NOMO-1 treated with dmso at 0.1 percent for 144 hours (cell line): ENCODE results near the gene RIMS4.

ENCODE experiments used
- DNase-seq: peaks from one replicate; lab custom pipeline; 2025; ENCODE audit not compliant: unreplicated experiment; lab: John Stamatoyannopoulos, UW

The RIMS4 gene

DNA sequence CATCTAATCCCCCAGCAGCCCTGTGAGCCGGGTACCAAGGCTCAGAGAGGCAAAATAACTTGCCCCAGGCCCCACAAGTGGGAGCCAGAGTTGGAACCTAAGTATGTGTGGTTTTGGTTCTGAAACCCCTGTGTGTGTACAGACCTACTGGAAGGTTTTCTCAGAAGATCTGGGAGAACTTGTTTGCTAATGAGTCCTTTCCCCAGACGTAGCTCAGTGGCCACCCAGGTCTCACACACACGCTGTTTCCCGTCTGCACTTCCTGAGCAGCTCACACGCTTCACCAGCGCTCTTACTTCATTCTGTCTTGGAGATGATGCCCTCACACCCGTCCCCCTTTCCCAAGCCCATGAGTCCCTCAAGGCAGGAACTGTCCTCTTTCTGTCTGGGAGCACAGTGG, 87.0 kb downstream of the RIMS4 start:
- DNase-seq = no peak

GRCh38 chr20:44722990-44723389, 87.4 kb downstream of the RIMS4 start:
- DNase-seq = no peak

DNA sequence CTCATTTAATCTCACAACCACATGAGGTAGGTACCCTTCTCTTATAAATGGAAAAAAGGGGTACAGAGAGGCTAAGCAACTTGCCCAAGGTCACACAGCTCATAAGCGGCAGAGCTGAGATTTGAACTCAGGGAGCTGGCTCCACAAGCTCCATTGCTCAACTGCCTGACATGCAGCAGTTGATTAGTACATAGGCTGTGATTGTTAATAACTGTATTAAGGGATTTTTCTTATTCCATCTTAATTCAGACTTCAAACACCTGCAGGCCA, 88.6 kb downstream of the RIMS4 start:
- no peak for DNase-seq

DNA sequence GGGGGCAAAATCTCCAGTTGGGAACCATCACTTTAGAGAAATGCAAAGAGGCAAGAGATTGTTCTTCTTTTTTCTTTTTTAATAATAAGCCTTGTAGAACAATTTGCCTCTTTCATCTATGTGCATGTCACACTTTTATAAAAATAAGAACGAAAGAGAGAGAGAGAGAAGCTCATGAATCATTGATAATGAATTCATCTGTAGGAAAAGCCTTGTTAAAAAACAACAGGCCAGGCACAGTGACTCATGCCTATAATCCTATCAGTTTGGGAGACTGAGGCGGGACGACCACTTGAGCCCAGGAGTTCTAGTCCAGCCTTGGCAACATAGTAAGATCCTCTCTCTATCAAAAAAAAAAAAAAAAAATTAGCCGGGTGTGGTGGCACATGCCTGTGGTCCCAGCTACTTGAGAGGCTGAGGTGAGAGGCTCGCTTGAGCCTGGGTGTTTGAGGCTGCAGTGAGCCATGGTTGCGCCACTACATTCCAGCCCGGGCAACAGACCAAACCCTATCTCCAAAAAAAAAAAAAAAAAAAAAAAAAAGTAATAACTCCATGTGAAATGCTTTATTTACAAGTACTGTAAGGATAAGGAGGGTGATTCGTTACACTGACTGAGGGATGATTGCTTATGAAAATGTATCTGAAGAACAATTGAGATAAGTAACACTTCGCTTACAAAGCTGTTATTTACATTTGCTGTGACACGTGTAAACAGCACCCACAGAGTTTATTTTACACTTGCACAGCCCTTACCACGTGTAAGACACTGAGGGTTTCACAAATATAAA, 89.2 kb downstream of the RIMS4 start:
- no peak for DNase-seq

DNA sequence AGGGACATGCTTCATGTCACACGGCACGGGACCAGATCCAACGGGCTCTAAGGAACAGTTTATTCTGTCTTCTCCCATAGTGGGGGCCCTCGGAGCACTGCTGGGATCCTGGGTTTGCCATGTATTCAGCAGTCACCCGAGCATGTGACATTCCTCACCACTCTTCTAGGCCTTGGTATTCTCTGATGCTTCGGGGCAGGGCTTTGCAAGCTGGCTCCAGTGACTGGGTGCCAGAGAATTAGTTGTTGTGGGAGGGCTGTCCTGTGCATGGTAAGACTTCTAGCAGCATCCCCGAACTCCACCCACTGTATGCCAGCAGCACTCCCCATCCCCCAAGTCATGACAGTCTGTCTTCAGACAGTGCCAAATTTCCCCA, 89.7 kb downstream of the RIMS4 start:
- no peak for DNase-seq

DNA sequence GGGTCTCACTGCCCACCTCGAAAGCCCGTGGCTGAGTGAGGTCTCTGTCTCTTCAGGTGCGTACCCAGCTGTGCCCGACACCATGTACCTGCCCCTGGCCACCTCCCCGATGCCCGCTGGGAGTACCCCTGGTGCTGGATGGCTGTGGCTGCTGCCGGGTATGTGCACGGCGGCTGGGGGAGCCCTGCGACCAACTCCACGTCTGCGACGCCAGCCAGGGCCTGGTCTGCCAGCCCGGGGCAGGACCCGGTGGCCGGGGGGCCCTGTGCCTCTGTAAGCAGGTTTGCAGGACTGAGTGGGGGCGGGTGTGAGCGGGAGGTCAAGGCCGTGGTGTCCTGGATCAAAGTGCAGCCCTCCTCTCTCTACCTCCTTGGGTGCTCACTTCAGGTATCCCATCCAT, 90.5 kb downstream of the RIMS4 start:
- DNase-seq = no peak

GRCh38 chr20:44717986-44718385, 92.4 kb downstream of the RIMS4 start:
- DNase-seq = no peak

- no peak for DNase-seq
Observed at GRCh38 chr20:44716309-44717106, 93.8 kb downstream of the RIMS4 start.

DNA sequence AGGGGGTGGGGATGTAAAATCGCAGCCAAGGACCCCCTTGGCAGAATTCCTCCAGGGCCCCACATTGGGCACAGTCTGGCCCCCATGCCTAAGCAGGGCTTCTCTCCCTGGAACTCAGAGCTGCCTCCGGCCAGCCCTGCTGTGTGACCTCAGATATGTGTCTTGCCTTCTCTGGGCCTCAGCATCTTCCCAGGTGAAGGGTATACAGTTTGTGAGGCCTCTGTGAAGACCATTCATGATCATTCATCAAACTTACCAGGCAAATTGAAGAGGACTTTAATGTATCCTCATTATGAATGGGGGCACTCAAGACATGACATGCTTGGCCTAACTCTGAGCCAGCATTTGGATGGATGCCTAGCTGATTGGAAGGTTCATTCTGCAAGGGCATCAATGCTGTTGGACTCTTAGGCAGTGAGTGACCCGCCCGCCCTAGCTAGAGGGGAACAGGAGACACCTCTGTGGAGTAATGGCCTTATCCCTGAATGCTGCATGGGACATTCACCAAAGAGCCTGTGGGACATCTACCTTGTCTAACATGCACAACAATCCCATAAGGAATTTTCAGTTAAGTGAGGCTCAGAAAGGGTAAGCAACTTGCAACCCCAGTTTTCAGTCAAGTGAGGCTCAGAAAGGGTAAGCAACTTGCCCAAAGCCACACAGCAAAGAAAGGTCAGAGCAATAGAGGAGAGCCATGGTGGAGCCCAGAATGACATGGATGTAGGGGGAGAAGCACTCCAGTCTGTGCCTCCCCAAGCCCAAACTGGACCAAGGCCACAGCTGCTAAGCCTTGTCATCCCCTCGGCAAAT, 94.6 kb downstream of the RIMS4 start:
- DNase-seq = no peak

GRCh38 chr20:44714701-44715498, 95.4 kb downstream of the RIMS4 start, which contains the start of gene CCN5:
TSS of gene CCN5 (plus strand) at chr20:44715369. CDS start at chr20:44715391, 22 bp downstream.
- DNase-seq = no peak

GRCh38 chr20:44714102-44714700, 96.1 kb downstream of the RIMS4 start:
- DNase-seq = no peak

DNA sequence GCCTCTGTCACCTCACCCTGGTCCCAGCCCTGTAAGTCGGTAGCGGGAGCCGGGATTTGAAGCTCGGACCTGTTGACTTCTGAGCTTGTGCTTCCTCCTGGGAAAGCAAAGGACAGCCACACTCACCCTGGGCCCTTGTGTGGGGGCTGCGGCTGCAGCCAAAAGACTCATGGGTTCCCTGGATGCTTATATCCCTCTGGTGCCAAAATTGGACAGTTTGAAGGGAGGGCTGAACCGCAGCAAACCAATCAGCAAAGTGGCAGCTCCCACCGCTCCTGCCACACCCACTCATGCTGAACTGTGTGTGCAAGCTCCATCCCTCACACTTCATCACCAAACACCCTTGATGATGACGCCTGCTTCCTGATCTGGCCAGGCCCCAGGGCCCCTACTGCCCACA, 99.1 kb downstream of the RIMS4 start:
- no peak for DNase-seq

DNA sequence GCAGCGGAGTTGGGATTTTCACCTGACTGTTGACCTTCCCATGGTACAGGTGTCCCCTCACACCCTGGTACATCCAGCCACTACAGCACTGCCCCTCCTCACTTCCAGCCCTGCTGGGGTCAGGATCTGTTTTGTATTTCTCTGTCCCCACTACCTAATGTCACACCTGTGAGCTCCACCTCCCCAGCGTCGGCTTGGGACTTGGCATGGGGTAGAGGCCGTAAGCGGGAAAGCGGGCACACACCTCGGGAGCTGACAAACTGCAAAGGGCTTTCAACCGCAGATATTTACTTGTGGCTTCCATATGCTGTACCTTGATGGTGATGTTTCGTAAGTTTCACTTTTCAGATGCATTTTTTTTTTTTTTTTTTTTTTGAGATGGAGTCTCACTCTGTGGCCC, 100.5 kb downstream of the RIMS4 start:
- DNase-seq = no peak

- no peak for DNase-seq
Observed at GRCh38 chr20:44709380-44709779, 101.0 kb downstream of the RIMS4 start.

DNA sequence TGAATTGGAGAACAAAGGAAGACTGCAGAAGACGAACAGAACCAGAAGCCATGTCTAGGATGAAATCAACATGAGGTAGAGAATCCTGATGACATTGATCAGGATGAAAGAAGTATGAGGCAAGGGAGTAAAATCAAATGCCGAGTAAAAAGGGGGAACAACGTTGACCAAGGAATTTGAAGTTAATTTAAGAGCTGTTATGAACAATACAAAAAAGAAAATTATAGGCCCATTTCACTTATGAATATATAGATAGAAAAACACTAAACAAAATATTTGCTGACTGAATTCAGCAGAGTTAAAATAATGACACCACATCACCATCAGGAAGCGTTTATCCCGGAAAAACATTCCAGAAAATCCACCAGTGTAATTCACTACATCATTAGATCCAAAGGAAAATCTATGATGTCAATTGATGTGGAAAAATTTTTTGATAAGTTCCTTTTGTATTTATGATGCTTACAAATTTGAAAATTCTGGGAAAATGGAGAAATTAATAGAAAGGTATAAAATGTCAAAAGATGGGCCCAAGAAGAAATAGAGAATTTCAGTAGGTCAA, 103.2 kb downstream of the RIMS4 start:
- no peak for DNase-seq

- no peak for DNase-seq
Observed at GRCh38 chr20:44706301-44707017, 103.9 kb downstream of the RIMS4 start.

DNA sequence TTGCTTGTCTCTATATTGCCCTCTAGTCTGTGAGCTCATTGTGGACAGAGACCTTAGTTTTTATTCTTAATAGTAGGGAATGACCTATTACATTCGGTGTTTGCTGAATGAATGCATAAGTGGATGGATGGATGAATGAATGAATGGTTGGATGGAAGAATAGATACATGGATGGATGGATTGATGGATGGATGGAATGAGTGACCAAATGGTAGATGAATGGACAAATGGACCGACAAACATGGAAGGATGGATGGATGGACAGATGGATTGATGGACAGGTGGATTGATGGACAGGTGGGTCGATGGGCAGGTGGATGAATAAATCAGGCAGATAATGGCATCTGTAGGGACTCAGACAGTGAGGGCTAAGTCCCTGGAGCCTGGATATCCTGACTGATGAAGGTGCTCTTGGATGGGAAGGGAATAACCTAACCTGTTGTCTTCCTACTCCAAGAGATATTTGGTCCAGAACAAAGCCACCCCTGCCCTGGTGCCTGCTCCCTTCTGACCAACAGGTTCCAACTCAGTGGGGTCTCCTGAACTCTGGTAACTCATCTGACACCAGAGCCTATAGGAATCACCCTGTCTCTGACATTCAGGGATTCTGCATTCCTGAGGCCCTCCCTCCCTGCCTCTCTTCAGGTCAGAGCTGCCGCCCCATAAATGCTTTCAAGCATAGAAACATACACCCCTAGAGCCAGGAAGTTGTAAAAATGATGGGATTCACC, 104.8 kb downstream of the RIMS4 start:
- no peak for DNase-seq

DNA sequence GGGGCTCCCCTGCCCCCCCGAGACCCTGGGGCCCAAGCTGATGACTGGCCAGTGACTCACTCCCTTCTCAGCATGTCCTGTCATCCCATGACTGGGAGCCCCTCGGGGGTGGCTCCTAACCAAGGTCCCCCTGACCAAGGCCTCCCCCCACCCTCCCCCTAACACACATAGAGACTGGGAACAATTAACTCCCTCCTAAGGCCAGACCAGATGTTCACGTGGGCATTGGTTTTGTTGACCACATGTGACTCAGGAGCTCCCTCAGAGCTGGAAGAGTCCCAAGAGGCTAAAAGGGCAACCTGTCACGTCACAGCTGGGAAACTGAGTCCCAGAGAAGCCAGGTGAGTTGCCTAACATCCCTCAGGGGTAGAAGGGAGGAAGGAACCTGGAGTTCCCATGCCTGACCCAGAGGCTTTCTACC, 105.8 kb downstream of the RIMS4 start:
- DNase-seq = no peak

GRCh38 chr20:44703956-44704488, 106.3 kb downstream of the RIMS4 start:
- DNase-seq = no peak
